OCI-LY1 (cell line): ENCODE measurements around the gene PRSS21.

Source experiments
- EZH2 ChIP-seq: fragments of 200-600 bp; sonication (generic), shearing (Covaris generic); IDR thresholded peaks from 2 replicates; pipeline ENCODE4 v1.8.0; 2017; ENCODE audit warnings: borderline replicate concordance, mixed run types, mild to moderate bottlenecking, antibody characterized with exemption, low read length, moderate library complexity, mixed read lengths
- TF ChIP-seq, protein P1 (sequence below): fragments of 200-600 bp; sonication (generic), shearing (Covaris generic); IDR thresholded peaks from 2 replicates; pipeline ENCODE4 v1.5.1; 2017; ENCODE audit warnings: mild to moderate bottlenecking, antibody characterized with exemption, low read length, moderate library complexity, mixed read lengths

DNA sequence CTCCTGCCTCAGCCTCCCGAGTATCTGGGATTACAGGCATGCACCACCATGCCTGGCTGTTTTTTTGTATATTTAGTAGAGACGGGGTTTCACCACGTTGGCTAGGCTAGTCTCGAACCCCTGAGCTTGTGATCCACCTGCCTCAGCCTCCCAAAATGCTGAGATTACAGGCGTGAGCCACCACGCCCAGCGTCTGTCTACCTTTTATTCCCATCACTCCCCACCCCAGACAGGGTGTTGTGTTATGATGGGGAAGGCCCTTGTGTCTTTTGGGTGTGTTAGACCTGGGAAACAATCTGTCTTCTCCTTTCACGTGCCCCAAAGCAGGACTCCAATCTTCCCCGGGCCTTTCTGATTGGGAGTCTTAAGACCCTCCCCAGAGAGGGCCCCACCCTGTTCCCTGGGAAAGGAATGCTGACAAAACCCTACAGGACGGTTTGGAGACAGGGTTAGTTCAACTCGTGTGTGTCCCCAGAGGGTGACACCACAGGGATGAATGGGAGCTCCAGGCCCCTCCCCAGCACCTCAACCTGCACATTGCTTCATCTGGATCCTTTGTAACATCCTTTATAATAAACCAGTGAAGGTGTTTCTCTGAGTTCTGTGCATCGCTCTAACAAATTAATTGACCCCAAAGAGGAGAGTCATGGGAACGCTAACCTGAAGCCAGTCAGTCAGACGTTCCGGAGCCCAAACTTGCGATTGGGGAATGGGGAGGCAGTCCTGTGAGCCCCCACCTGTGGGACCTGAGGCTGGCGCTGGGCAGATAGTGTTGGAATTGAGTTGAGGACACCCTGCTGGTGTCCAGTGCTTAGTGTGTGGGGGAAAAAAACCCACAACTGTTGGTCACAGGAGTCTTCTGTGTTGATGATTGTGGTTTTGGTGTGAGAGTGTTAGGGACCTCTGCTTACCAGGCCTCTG, 36.8 kb upstream of the PRSS21 start:
- TF ChIP-seq, protein P1, sequence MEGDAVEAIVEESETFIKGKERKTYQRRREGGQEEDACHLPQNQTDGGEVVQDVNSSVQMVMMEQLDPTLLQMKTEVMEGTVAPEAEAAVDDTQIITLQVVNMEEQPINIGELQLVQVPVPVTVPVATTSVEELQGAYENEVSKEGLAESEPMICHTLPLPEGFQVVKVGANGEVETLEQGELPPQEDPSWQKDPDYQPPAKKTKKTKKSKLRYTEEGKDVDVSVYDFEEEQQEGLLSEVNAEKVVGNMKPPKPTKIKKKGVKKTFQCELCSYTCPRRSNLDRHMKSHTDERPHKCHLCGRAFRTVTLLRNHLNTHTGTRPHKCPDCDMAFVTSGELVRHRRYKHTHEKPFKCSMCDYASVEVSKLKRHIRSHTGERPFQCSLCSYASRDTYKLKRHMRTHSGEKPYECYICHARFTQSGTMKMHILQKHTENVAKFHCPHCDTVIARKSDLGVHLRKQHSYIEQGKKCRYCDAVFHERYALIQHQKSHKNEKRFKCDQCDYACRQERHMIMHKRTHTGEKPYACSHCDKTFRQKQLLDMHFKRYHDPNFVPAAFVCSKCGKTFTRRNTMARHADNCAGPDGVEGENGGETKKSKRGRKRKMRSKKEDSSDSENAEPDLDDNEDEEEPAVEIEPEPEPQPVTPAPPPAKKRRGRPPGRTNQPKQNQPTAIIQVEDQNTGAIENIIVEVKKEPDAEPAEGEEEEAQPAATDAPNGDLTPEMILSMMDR, result no peak
- TF ChIP-seq EZH2, result no peak
